Measurements from ENCODE around the gene GNG11.

Gene GNG11

DNA sequence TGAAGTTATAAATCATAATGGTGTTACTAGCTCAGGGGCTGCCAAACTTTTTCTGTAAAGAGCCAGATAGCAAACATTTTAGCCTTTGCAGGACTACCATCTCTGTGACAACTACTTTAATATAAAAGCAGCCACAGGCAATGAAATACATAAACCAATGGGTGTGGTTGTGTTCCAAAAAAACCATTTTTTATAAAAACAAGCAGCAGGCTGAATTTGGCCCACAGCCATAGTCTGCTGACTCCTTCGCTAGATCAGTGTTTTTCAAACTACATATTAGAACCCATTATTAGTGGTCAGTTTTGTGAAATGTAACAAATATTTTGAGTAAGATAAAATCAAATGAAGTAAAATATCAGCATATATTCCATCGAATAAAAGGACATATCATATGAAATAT, 13.6 kb downstream of the GNG11 start:
- TF ChIP-seq, protein P1, sequence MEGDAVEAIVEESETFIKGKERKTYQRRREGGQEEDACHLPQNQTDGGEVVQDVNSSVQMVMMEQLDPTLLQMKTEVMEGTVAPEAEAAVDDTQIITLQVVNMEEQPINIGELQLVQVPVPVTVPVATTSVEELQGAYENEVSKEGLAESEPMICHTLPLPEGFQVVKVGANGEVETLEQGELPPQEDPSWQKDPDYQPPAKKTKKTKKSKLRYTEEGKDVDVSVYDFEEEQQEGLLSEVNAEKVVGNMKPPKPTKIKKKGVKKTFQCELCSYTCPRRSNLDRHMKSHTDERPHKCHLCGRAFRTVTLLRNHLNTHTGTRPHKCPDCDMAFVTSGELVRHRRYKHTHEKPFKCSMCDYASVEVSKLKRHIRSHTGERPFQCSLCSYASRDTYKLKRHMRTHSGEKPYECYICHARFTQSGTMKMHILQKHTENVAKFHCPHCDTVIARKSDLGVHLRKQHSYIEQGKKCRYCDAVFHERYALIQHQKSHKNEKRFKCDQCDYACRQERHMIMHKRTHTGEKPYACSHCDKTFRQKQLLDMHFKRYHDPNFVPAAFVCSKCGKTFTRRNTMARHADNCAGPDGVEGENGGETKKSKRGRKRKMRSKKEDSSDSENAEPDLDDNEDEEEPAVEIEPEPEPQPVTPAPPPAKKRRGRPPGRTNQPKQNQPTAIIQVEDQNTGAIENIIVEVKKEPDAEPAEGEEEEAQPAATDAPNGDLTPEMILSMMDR (IDR thresholded peaks at IDR 0.05; ENCODE audit: extremely low read depth, insufficient read depth, missing control alignments) = no peak
- in situ Hi-C loops (cut with MboI; ENCODE audit: low pct_unique_long_range_greater_than_20kb, low sequenced_read_pairs, unreplicated experiment) = no loop called here
- no peak for DNase-seq (ENCODE audit: low spot score)

DNA sequence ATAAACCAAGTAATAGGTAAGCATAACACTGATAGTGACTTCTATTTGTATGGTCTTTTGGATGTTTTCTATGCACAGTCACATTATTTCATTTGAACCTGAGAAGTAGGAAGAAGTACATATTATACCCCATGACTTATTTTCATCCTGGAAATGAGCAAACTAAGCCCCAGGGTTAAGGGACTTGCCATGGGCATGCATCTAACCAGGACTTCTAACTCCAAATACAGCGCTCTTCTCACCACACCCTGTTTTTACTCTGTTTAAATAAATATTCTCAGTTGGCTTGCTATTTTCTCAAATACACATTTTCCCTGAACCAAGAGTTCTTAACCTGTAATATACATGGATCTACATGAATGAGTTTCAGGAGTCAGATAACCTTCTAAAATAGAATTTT, 16.3 kb downstream of the GNG11 start:
- no peak for DNase-seq (ENCODE audit: low spot score)
- in situ Hi-C loops (cut with MboI; ENCODE audit: low pct_unique_long_range_greater_than_20kb, low sequenced_read_pairs, unreplicated experiment) = no loop called here
- TF ChIP-seq, protein P1 (IDR thresholded peaks at IDR 0.05; ENCODE audit: extremely low read depth, insufficient read depth, missing control alignments) = no peak

DNA sequence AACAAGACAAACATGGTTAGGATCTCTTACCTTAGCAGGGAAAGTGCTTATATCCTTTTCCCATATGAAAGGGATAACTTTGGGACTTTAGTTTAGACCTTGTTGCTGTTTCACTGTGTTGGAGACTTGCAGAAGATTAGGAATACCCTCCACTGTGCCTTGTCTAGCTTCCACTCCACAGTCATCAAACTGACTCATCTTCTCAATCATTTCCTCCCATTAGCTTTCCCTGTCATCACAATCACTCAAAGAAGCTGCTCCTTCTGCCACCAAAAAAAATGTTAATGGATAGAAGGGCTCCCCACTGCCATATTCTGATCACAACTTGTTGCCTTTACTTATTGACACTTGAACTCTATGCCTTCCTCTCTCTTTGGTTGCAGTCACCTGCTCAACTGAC, 16.8 kb downstream of the GNG11 start:
- in situ Hi-C loops (cut with MboI; ENCODE audit: low pct_unique_long_range_greater_than_20kb, low sequenced_read_pairs, unreplicated experiment) = no loop called here
- TF ChIP-seq, protein P1 (IDR thresholded peaks at IDR 0.05; ENCODE audit: extremely low read depth, insufficient read depth, missing control alignments) = no peak
- DNase-seq (ENCODE audit: low spot score) = no peak

DNA sequence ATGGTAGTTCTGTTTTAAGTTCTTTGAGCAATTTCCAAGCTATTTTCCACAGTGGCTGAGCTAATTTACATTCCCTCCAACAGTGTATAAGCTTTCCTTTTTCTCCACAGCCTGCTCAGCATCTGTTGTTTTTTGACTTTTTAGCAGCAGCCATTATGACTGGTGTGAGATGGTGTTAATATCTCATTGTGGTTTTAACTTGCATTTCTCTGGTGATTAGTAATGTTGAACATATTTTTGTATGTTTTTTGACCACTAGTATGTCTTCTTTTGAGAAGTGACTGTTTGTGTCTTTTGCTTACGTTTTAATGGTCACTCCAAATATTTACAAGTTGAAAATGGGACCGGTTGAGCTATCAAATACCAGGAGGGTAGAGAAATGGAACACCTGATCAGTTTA, 20.4 kb downstream of the GNG11 start:
- TF ChIP-seq, protein P1 (IDR thresholded peaks at IDR 0.05; ENCODE audit: extremely low read depth, insufficient read depth, missing control alignments) = no peak
- in situ Hi-C loops (cut with MboI; ENCODE audit: low pct_unique_long_range_greater_than_20kb, low sequenced_read_pairs, unreplicated experiment) = no loop called here
- no peak for DNase-seq (ENCODE audit: low spot score)

DNA sequence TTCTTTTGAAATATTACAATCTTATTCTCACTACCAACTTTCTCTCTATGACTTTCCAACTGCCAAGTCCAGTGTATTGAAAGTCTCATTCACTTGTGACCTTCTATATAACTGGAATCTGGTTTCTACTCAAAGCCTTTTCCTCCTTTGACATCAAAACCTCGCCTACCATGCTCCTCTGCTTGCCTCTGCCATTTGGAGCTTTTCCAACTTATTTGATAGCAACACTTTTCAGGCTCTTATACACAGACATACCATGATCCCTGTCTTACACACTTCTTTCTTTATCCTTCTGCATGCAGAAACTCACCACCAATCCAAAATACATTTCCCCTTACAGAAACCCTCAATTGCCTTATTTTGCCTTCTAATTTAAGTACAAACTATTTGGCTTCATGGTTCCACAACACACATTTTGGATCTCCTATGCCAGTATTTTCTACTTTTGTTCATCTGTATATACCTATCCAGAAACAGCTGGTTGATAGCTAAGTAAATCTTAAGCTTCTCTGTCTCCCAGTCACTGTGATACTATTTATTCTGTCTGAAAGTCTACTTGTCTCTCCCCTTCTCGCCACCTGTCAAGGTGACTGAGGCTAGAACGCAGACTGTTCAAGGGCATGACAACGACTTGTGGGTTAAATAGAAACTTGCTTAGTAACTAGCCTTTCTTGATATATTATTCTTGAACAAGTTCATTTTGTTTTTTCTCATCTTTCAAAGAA, 22.4 kb downstream of the GNG11 start:
- no peak for DNase-seq (ENCODE audit: low spot score)
- TF ChIP-seq, protein P1 (IDR thresholded peaks at IDR 0.05; ENCODE audit: extremely low read depth, insufficient read depth, missing control alignments) = no peak
- in situ Hi-C loops (cut with MboI; ENCODE audit: low pct_unique_long_range_greater_than_20kb, low sequenced_read_pairs, unreplicated experiment) = no loop called here

DNA sequence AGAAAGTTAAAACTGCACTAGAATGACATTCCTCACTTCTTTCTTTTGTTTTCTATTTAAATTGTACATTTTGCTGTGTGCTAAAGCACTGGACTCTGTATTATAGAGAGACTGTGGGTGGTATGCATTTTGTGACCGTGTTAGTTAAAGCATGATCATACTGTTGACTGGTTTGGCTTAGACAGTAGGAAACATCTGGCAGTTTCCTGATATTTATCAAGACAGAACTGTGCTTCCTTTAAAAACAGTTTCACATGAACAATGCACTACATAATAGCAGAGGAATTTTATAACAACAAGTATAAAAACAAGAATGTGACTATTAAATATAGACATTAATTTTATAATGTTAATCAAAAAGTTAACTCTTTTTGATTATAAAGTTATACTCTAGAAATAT, 23.1 kb downstream of the GNG11 start:
- DNase-seq (ENCODE audit: low spot score) = no peak
- TF ChIP-seq, protein P1 (IDR thresholded peaks at IDR 0.05; ENCODE audit: extremely low read depth, insufficient read depth, missing control alignments) = no peak
- in situ Hi-C loops (cut with MboI; ENCODE audit: low pct_unique_long_range_greater_than_20kb, low sequenced_read_pairs, unreplicated experiment) = no loop called here

Data from GM13977 (cell line).